ENCODE results near the gene SMPX.

SMPX gene

GRCh38 chrX:21711848-21712197 lies 46.1 kb downstream of the SMPX start:
- no peak for DNase-seq (ENCODE audit: low spot score)

GRCh38 chrX:21711129-21711847 lies 46.6 kb downstream of the SMPX start:
- DNase-seq (ENCODE audit: low spot score): no peak

- no peak for DNase-seq (ENCODE audit: low spot score)
Observed at GRCh38 chrX:21708116-21708515, 49.8 kb downstream of the SMPX start.

- no peak for DNase-seq (ENCODE audit: low spot score)
Observed at GRCh38 chrX:21705225-21705624, 52.7 kb downstream of the SMPX start.

GRCh38 chrX:21702725-21703124 lies 55.2 kb downstream of the SMPX start:
- no peak for DNase-seq (ENCODE audit: low spot score)

- no peak for DNase-seq (ENCODE audit: low spot score)
Observed at GRCh38 chrX:21700967-21701366, 56.9 kb downstream of the SMPX start.

GRCh38 chrX:21700275-21700674 lies 57.6 kb downstream of the SMPX start:
- no peak for DNase-seq (ENCODE audit: low spot score)

- no peak for DNase-seq (ENCODE audit: low spot score)
Observed at GRCh38 chrX:21699136-21699535, 58.8 kb downstream of the SMPX start.

GRCh38 chrX:21698272-21698671 lies 59.6 kb downstream of the SMPX start:
- DNase-seq (ENCODE audit: low spot score): no peak

- no peak for DNase-seq (ENCODE audit: low spot score)
Observed at GRCh38 chrX:21691512-21692018, 66.4 kb downstream of the SMPX start.

GRCh38 chrX:21683941-21684340 lies 74.0 kb downstream of the SMPX start:
- DNase-seq (ENCODE audit: low spot score): no peak

GRCh38 chrX:21678048-21678612 lies 79.8 kb downstream of the SMPX start:
- DNase-seq (ENCODE audit: low spot score): no peak

- no peak for DNase-seq (ENCODE audit: low spot score)
Observed at GRCh38 chrX:21675931-21676330, 82.0 kb downstream of the SMPX start.

GRCh38 chrX:21674430-21675186 lies 83.3 kb downstream of the SMPX start:
- DNase-seq (ENCODE audit: low spot score): no peak

- DNase-seq (ENCODE audit: low spot score): no peak
Observed at GRCh38 chrX:21666679-21667078, 91.2 kb downstream of the SMPX start.

GRCh38 chrX:21666252-21666651 lies 91.7 kb downstream of the SMPX start:
- DNase-seq (ENCODE audit: low spot score): no peak

- DNase-seq (ENCODE audit: low spot score): no peak
Observed at GRCh38 chrX:21662761-21663160, 95.2 kb downstream of the SMPX start.

- DNase-seq (ENCODE audit: low spot score): no peak
Observed at GRCh38 chrX:21661316-21661715, 96.6 kb downstream of the SMPX start.

GRCh38 chrX:21660156-21660555 lies 97.8 kb downstream of the SMPX start:
- DNase-seq (ENCODE audit: low spot score): no peak

- no peak for DNase-seq (ENCODE audit: low spot score)
Observed at GRCh38 chrX:21659320-21659719, 98.6 kb downstream of the SMPX start.

GRCh38 chrX:21658746-21659145 lies 99.2 kb downstream of the SMPX start:
- DNase-seq (ENCODE audit: low spot score): no peak

- no peak for DNase-seq (ENCODE audit: low spot score)
Observed at GRCh38 chrX:21658152-21658737, 99.7 kb downstream of the SMPX start, which contains the start of gene KLHL34. Gene KLHL34 (minus strand): TSS chrX:21658330. CDS start chrX:21657788, 542 bp downstream.

Data from hematopoietic multipotent progenitor cell treated with erythropoietin and hydrocortisone succinate and interleukin-3 and kit ligand, for 17 days (in vitro differentiated cells).